BE2C (cell line): ENCODE results near the gene UFSP1.
"Not testable (repeated sequence)": the region's sequence is repeated elsewhere in the genome, so short reads cannot be mapped to it uniquely, and the experiment has no call there.

Experiments used
- DNase-seq: peaks from one replicate; pipeline ENCODE4 v3.0.0-alpha.2; 2020
- H3K27me3 ChIP-seq: fragments of 250-450 bp; sonication (Bioruptor Pico); 2 replicates; pipeline ENCODE4 v1.5.1; 2020; ENCODE audit warnings: mild to moderate bottlenecking
- H3K36me3 ChIP-seq: fragments of 250-450 bp; sonication (Bioruptor Pico); 2 replicates; pipeline ENCODE4 v1.5.1; 2020; ENCODE audit warnings: mild to moderate bottlenecking
- H3K4me1 ChIP-seq: fragments of 250-450 bp; sonication (Bioruptor Pico); 2 replicates; pipeline ENCODE4 v1.5.1; 2020
- H3K4me3 ChIP-seq: 2 replicates; pipeline ENCODE4 v1.5.1; 2011; ENCODE audit warnings: low read depth, low read length
- H3K9me3 ChIP-seq: fragments of 250-450 bp; sonication (Bioruptor Pico); 2 replicates; pipeline ENCODE4 v1.5.1; 2020
- TF ChIP-seq, protein P1 (sequence below): IDR thresholded peaks from 2 replicates; pipeline ENCODE4 v1.5.1; 2012; ENCODE audit warnings: mild to moderate bottlenecking, low read depth, low read length

UFSP1 gene

DNA sequence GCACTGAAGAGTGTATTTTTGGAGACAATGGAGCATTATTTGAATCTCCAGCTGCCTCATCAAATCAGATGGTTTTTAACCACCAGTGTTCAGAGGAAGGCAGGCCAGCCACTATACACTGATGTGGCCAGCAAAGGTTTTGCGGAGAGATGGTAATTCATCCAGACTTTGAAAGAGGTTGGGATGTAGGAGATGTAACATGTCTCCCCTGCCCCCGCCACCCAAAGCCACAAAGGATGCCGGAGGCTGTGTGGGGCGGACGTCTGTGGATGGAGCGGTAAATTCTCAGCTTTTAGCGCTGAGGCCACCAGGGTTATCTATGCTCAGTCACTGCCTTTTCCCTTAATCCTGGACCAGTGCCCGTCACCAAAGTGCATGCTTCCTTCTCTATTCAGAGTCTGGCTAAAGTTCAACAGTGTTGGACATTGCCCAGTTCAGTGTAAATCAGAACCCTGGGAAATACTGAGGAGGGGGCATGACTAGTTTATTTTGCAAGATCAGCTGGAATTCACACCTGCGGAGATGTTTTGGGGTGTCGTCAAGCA lies 26.0 kb downstream of the UFSP1 start:
- Histone ChIP-seq H3K36me3 (peaks cover 11% of the 10 kb centered on the region), H3K9me3 (no peaks in the 10 kb centered on the region), H3K4me3 (no peak overlapping the region), H3K27me3 (no peaks in the 10 kb centered on the region), H3K4me1 (peaks cover 15% of the 10 kb centered on the region)
- TF ChIP-seq, protein P1, sequence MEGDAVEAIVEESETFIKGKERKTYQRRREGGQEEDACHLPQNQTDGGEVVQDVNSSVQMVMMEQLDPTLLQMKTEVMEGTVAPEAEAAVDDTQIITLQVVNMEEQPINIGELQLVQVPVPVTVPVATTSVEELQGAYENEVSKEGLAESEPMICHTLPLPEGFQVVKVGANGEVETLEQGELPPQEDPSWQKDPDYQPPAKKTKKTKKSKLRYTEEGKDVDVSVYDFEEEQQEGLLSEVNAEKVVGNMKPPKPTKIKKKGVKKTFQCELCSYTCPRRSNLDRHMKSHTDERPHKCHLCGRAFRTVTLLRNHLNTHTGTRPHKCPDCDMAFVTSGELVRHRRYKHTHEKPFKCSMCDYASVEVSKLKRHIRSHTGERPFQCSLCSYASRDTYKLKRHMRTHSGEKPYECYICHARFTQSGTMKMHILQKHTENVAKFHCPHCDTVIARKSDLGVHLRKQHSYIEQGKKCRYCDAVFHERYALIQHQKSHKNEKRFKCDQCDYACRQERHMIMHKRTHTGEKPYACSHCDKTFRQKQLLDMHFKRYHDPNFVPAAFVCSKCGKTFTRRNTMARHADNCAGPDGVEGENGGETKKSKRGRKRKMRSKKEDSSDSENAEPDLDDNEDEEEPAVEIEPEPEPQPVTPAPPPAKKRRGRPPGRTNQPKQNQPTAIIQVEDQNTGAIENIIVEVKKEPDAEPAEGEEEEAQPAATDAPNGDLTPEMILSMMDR = no peak
- DNase-seq = no peak

DNA sequence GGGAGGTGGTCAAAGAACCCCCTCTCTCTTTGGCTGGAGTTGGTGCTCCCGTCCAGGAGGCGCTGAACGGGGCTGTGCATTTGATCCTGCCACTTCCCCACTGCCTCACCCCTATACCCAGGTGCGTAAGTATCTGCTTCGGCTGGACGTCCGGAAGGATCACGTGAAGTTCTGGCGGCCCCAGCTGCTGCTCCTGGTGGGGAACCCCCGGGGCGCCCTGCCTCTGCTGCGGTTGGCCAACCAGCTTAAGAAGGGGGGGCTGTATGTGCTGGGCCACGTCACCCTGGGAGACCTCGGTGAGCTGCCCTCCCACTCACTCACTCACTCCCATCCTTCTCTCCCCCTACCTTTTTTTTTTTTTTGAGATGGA lies 27.9 kb downstream of the UFSP1 start:
- no peak overlapping the region for H3K4me3 ChIP-seq
- peaks cover 15% of the 10 kb centered on the region for H3K4me1 ChIP-seq
- no peak for DNase-seq
- TF ChIP-seq, protein P1 = no peak
- peaks cover 11% of the 10 kb centered on the region for H3K36me3 ChIP-seq
- H3K27me3 ChIP-seq = no peaks in the 10 kb centered on the region
- no peaks in the 10 kb centered on the region for H3K9me3 ChIP-seq

DNA sequence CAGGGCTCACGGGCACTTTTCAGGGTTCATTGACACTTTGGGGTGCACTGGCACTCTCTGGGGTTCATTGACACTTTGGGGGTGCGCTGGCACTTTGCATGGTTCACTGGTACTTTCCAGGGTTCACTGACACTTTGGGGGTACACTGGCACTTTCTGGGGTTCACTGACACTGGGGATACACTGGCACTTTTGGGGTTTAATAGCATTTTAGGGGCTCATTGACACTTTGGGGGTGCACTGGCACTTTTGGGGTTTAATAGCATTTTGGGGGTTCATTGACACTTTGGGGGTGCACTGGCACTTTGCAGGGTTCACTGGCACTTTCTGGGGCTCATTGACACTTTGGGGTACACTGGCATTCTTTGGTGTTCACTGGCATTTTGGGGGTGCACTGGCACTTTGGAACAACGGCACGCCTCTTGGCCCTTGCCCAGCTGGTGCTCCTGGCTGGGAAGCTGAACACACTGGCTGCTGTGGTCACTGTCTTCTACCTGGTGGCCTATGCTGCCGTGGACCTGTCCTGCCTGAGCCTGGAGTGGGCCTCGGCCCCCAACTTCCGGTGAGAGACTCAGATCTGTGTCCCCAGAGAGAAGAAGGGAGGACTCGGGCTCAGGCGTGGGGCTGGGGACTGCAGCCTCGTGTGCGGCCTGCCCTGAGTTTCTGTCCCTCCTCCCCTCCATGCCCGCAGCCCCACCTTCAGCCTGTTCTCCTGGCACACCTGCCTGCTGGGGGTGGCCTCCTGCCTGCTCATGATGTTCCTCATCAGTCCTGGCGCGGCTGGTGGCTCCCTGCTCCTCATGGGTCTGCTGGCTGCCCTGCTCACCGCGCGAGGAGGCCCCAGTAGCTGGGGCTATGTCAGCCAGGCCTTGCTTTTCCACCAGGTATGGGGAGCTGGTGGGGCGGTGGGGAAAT lies 28.6 kb downstream of the UFSP1 start:
- Histone ChIP-seq H3K36me3 (peaks cover 11% of the 10 kb centered on the region), H3K9me3 (no peaks in the 10 kb centered on the region), H3K27me3 (no peaks in the 10 kb centered on the region), H3K4me3 (no peak overlapping the region), H3K4me1 (peaks cover 15% of the 10 kb centered on the region)
- no peak for DNase-seq
- TF ChIP-seq, protein P1 = no peak

- peaks cover 11% of the 10 kb centered on the region for H3K36me3 ChIP-seq
- no peak overlapping the region for H3K4me3 ChIP-seq
- peaks cover 11% of the 10 kb centered on the region for H3K4me1 ChIP-seq
- peak; percentile 44 for DNase-seq
- no peaks in the 10 kb centered on the region for H3K9me3 ChIP-seq
- TF ChIP-seq, protein P1 = no peak
- no peaks in the 10 kb centered on the region for H3K27me3 ChIP-seq
Measured at GRCh38 chr7:100859856-100860255, 29.7 kb downstream of the UFSP1 start.

DNA sequence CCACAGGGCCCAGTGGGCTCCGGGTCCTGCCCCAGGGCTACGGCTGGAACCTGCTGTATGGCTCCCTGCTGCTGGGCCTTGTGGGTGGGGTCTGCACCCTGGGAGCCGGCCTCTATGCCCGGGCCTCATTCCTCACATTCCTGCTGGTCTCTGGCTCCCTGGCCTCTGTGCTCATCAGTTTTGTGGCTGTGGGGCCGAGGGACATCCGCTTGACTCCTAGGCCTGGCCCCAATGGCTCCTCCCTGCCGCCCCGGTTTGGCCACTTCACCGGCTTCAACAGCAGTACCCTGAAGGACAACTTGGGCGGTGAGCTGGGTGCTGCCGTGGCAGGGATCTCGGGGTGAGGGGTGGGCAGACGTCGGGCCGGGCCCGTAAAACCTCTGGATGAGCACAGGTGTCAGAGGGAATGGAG lies 32.6 kb downstream of the UFSP1 start:
- H3K9me3 ChIP-seq = no peaks in the 10 kb centered on the region
- no peaks in the 10 kb centered on the region for H3K27me3 ChIP-seq
- H3K4me1 ChIP-seq = peaks cover 7% of the 10 kb centered on the region; the same call in 1 of the 2 replicates
- no peak overlapping the region for H3K4me3 ChIP-seq
- TF ChIP-seq, protein P1 = no peak
- no peak for DNase-seq
- H3K36me3 ChIP-seq = peaks cover 11% of the 10 kb centered on the region

DNA sequence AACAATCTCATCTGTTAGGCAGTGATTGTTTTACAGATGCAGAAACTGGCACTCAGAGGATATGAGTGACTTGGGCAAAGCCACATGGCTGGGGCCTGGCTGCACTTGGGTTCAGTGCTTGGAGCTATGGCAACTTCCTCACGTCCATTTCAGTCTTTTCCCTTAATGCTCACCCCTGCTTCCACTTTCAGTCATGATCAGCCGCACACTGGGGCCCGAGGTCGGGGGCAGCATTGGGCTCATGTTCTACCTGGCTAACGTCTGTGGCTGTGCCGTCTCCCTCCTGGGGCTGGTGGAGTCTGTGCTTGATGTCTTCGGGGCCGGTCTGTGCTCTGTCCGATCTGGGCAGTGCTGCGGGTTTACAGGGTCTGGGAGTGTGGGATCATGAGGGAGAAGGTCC lies 34.0 kb downstream of the UFSP1 start:
- Histone ChIP-seq H3K4me3 (no peak overlapping the region), H3K27me3 (no peaks in the 10 kb centered on the region), H3K4me1 (peaks cover 8% of the 10 kb centered on the region; the same call in 1 of the 2 replicates), H3K9me3 (no peaks in the 10 kb centered on the region), H3K36me3 (peaks cover 6% of the 10 kb centered on the region)
- DNase-seq = no peak
- TF ChIP-seq, protein P1 = no peak

DNA sequence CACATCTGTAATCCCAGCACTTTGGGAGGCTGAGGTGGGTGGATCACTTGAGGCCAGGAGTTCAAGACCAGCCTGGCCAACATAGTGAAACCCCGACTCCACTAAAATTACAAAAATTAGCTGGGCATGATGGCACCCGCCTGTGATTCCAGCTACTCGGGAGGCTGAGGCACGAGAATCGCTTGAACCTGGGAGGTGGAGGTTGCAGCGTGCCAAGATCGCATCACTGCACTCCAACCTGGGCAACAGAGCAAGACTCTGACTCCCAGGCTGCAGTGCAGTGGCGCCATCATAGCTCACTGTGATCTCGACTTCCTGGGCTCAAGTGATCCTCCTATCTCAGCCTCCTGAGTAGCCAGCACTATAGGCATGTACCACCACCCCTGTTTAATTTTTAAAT lies 34.6 kb downstream of the UFSP1 start:
- not testable (repeated sequence) for H3K4me1 ChIP-seq, H3K36me3 ChIP-seq, DNase-seq

More for the DNA sequence above, 34.6 kb downstream of the UFSP1 start:
- not testable (repeated sequence) for H3K9me3 ChIP-seq, H3K4me3 ChIP-seq, H3K27me3 ChIP-seq
